ENCODE data around the gene AHDC1. TPM values are rescaled to one million over a fixed set of nuclear protein-coding genes. Genes with fewer than 3 reads are reported as not detected.

Gene AHDC1
- total and polyA plus RNA-seq, 2 donors (not counting 3 experiments of a cell fraction or from before 2014, with no cell fraction given) = 7.0 to 32.1 TPM

DNA sequence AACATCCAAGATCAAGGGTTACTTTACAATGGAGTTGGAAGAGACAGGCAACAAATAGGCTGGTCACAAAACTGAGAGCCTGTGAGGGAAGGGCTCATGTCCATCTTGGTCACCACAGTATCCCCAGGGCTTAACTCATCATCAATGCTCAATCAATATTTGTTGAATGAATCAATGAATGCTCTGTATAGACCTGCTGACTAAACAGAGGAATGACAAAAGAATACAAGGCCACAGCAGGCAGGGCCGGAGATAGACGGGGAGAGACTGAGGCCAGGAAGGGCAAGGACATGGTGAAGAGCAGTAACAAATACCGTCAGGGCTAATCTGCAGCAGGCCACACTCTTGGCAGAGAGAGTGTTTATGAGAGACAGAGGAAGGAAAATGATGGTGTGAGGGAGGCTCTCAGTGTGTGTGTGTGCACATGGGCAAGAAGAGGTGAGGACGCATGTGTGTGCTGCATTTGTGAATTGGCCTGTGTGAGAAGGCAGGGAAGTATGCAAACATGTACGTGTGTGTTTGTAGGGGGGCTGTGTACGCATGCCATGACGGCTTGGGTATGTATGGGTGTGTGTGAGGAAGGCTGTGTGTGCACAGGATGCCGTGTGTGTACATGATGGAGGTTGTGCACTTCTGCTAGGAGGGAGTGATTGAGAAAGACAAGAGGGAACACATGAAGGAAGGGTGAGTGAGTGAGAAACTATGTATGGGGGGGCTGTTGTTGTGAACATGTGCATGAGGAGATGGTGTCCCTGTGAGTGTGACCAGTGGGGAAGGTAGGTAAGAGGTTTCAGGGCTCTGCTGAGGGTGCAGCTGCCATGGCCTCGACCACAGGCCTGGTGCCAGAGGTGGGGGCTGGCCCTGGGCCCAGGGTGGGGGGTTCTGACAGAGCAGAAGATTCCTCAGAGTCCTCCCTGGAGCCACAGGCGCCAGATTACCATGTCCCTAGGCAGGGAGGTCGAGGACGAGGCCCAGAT lies 15.4 kb downstream of the AHDC1 start:
- Histone ChIP-seq H2AFZ (ENCODE audit: low read depth, low read length) (no peak overlapping the region), H3K27ac (ENCODE audit: insufficient read depth, low read depth, low read length) (no peak overlapping the region), H4K20me1 (replicated peaks; ENCODE audit: control insufficient read depth, extremely low read depth, insufficient read depth, low read length) (no peaks in the 10 kb centered on the region), H3K79me2 (ENCODE audit: control insufficient read depth, insufficient read depth, low read length) (no peaks in the 10 kb centered on the region), H3K4me2 (ENCODE audit: insufficient read depth, low read length) (no peak overlapping the region), H3K4me3 (replicated peaks in 1 of 3; ENCODE audit: insufficient read depth in 1 of 3, low read depth in 1 of 3, low read length in 3 of 3) (no peak overlapping the region), H3K27me3 (ENCODE audit: control insufficient read depth in 2 of 2, insufficient read depth in 2 of 2, low read length in 2 of 2) (no peaks in the 10 kb centered on the region), H3K36me3 (ENCODE audit: control insufficient read depth in 2 of 2, extremely low read depth in 1 of 2, insufficient read depth in 2 of 2, low read length in 2 of 2) (peaks cover 0 to 4% of the 10 kb centered on the region in 2 experiments), H3K9me3 (replicated peaks; ENCODE audit: control insufficient read depth, insufficient read depth, low read length) (no peaks in the 10 kb centered on the region), H3K4me1 (ENCODE audit: control insufficient read depth, extremely low read depth, insufficient read depth, low read length) (no peaks in the 10 kb centered on the region), H3K9ac (replicated peaks; ENCODE audit: extremely low read depth, insufficient read depth, low read length) (no peak overlapping the region), H3K9me1 (replicated peaks; ENCODE audit: control insufficient read depth, extremely low read depth, insufficient read depth, low read length) (no peaks in the 10 kb centered on the region)
- FAIRE-seq = peak; percentile 26
- intact Hi-C loops (cut with micrococcal nuclease) (no loop called here), dilution Hi-C loops (cut with MboI; ENCODE audit: extremely low pct_ligation_motif_present, low sequenced_read_pairs) (loop anchor here (25.0 kb wide), 1 partner anchor 176 kb away; no protein-coding TSS in a partner anchor)
- no TSS peak for BruUV-seq (replicated peaks)
- ChIA-PET POLR2A (no interaction called here), CTCF (interaction anchor here (1.4 kb wide), 1 partner anchor 32 kb away, joined by 4 read pairs; no protein-coding TSS in a partner anchor)
- TF ChIP-seq, protein P1, sequence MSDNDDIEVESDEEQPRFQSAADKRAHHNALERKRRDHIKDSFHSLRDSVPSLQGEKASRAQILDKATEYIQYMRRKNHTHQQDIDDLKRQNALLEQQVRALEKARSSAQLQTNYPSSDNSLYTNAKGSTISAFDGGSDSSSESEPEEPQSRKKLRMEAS (IDR thresholded peaks at IDR 0.05; ENCODE audit: insufficient read depth, insufficient read length) = no peak
- TF ChIP-seq GATA2 (IDR thresholded peaks at IDR 0.05; ENCODE audit: insufficient read depth, insufficient read length, low read depth, low read length) (no peak), POLR2A (IDR thresholded peaks at IDR 0.05; ENCODE audit: low read depth, low read length) (no peak), POLR2AphosphoS5 (IDR thresholded peaks at IDR 0.05; ENCODE audit: insufficient read depth, low read depth, low read length) (no peak), MYC (IDR thresholded peaks at IDR 0.05; ENCODE audit: low read depth, low read length) (no peak), FOS (IDR thresholded peaks at IDR 0.05; ENCODE audit: borderline replicate concordance, insufficient read depth, low read length) (no peak), JUN (IDR thresholded peaks at IDR 0.05; ENCODE audit: borderline replicate concordance, insufficient read depth, insufficient read length, low read depth) (no peak), EZH2 (IDR thresholded peaks at IDR 0.05; ENCODE audit: borderline replicate concordance, low read depth, low read length, severe bottlenecking) (no peak)
- TF ChIP-seq, protein P2, sequence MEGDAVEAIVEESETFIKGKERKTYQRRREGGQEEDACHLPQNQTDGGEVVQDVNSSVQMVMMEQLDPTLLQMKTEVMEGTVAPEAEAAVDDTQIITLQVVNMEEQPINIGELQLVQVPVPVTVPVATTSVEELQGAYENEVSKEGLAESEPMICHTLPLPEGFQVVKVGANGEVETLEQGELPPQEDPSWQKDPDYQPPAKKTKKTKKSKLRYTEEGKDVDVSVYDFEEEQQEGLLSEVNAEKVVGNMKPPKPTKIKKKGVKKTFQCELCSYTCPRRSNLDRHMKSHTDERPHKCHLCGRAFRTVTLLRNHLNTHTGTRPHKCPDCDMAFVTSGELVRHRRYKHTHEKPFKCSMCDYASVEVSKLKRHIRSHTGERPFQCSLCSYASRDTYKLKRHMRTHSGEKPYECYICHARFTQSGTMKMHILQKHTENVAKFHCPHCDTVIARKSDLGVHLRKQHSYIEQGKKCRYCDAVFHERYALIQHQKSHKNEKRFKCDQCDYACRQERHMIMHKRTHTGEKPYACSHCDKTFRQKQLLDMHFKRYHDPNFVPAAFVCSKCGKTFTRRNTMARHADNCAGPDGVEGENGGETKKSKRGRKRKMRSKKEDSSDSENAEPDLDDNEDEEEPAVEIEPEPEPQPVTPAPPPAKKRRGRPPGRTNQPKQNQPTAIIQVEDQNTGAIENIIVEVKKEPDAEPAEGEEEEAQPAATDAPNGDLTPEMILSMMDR (IDR thresholded peaks at IDR 0.05; ENCODE audit: extremely low read depth in 1 of 2, insufficient read depth in 1 of 2, low read depth in 1 of 2, low read length in 2 of 2) = no peak
- DNase-seq (ENCODE audit: low read depth, low spot score) = peak; percentile 55
